IPS-18c (cell line): Measurements from ENCODE around the gene CORO2B.

Experiments used
- H3K4me3 ChIP-seq: 2 replicates; pipeline ENCODE4 v1.7.0; 2013; ENCODE audit warnings: low read depth, mild to moderate bottlenecking, low read length, moderate library complexity; ENCODE audit not compliant: insufficient read depth
- H3K9me3 ChIP-seq: one replicate; pipeline ENCODE4 v1.6.1; 2013; ENCODE audit warnings: mild to moderate bottlenecking, low read length, moderate library complexity; ENCODE audit not compliant: control insufficient read depth, insufficient read depth

Gene CORO2B

DNA sequence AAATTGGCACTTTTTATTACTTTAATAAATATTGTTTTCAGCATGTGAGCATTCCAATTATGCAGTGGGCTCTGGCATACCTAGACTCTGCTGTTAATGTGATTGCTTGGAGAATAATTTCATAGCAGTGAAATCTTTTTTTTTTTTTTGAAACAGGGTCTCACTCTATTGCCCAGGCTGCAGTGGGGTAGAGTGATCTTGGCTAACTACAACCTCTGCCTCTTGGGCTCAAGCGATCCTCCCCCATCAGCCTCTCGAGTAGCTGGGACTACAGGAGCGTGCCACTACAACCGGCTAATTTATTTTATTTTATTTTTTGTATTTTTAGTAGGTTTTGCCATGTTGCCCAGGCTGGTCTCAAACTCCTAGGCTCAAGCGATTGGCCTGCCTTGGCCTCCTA, 14.6 kb upstream of the CORO2B start:
- no peak overlapping the region for H3K4me3 ChIP-seq
- no peaks in the 10 kb centered on the region for H3K9me3 ChIP-seq

DNA sequence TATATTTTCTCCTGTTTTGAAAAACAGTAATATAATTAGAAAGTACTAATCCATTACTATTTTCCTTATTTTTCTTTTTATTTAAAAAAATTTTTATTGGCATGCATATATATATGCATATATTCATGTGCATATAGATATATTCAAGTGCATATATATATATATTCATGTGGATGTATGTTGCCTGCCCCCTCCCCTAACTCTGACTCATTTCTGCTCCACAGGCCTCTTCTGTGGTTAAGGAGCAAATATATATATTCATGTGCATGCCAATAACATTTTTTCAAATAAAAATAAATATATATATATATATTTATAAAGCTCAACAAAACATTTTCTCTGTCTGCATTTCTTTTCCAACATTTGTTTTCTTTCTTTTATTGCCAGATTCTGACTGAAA, 13.6 kb upstream of the CORO2B start:
- Histone ChIP-seq H3K9me3 (no peaks in the 10 kb centered on the region), H3K4me3 (no peak overlapping the region)

DNA sequence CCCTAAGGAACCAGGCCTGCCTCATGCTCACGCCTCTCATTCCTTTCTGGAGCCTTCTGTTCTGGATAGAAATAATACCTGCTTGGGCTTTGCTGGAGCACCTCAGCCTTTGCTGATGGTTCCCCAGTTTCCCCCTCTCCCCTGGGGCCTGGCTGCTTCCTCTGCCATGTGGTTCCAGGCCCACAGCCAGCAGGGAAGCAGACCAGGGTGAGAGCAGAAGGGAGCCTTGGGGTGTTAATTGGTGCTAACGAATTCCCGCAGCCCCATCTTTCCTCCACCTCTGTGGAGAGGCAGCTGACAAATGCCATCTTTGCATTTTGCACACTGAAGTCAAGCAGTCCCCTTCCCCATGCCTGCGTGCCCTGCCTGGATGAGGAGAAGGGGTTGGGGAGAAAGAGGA, 13.1 kb upstream of the CORO2B start:
- Histone ChIP-seq H3K9me3 (no peaks in the 10 kb centered on the region), H3K4me3 (no peak overlapping the region)

DNA sequence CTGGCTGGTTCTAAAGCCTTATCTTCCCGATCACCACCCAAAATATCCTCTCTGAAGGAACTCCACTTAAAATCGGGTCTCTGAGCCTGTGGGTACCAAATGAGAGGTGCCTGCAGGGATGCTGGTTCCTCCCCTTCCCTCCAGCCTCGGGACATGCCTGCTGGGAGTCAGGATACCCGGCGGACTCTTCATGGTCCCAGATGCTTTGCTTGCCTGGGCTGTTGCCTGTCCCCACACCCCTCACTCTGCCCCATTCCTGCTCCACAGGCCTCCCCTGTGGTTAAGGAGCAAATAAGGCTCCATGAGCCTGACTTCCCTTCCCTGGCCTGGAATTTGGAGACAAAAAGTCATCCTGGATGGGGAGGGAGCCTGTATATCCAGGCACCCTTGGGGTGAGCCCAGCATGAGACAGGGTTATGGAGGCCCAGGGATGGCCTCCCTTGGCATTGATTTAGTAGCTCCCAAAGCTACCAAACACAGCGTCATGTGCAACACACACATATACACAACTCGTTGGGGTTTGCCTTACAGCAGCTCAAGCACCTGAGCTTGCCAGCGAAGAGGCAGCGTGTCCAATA, 12.3 kb upstream of the CORO2B start:
- H3K4me3 ChIP-seq: no peak overlapping the region
- no peaks in the 10 kb centered on the region for H3K9me3 ChIP-seq

DNA sequence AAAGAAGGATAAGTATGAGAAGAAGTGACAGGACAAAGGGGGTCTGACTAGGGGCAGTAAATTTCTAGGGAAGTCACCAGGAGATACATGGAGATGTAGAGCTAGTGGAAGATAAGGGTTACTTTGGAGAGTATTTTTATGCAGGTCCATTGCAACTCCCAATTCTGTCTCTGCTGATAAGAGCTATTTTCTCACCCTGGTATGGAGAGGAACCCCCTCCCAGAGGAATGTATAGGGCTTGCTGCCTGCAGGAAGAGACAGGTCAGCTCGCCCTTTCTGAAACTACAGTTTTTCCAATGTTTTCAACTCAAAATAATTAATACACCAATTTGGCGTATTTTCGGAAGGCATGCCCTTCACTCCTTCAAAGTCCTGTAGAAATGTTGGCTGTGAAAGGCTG, 11.4 kb upstream of the CORO2B start:
- Histone ChIP-seq H3K4me3 (no peak overlapping the region), H3K9me3 (no peaks in the 10 kb centered on the region)

DNA sequence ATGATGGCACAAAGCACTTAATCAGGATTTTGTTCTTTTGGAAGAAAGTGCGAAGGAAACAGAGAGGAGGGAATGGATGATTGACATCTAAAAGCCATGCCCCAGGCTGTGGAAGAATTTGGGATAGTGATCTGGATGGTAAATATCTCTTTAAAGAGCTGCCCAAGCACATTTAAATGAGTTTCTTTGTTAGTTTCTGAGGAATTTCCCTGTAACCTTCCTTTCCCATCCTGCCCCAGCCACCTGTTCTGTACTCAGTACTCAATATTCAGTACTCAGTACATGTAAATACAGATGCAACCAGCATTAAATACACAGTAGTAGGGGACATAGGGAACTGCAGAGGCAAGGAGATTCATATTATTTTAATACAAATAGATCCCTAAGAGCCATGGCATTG, 7.8 kb upstream of the CORO2B start:
- Histone ChIP-seq H3K9me3 (no peaks in the 10 kb centered on the region), H3K4me3 (no peak overlapping the region)

DNA sequence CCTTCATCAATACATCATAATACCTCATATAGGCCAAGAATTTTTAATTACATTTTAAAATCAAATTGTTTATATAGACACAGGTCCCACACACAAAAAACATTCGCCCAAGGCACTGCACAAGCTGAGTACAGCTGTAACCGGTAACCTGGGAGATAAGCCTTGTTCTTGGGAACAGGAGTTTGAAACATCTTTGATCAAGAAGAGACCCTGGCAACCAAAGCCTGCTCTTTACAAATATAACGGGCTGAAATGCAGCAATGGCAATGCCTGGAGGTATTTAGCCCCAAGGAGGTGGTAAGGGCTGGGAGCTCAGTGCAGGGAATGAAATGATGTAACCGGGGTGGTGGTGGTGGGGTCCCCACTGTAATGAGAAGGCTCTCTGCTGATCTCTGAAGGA, 7.2 kb upstream of the CORO2B start:
- Histone ChIP-seq H3K4me3 (no peak overlapping the region), H3K9me3 (no peaks in the 10 kb centered on the region)

DNA sequence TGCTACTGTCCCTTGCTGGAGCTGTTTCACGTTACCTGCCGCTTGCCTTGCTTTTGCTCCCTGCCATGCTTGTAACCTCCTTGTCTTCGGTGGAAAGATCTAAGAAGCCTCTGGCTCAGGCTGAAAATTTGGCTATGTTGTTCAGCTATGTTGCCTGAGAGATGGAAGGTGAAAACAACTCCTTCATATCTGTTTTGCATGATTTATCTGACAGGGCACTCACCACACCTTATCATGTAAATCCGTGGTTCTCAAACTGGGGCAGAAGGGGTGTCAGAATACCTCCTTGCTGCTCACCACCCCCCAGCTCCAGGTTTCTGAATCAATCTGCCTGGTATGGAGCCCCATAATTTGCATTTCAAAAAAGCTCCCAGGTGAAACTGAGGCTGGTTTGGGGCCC, 6.5 kb upstream of the CORO2B start:
- H3K9me3 ChIP-seq: no peaks in the 10 kb centered on the region

DNA sequence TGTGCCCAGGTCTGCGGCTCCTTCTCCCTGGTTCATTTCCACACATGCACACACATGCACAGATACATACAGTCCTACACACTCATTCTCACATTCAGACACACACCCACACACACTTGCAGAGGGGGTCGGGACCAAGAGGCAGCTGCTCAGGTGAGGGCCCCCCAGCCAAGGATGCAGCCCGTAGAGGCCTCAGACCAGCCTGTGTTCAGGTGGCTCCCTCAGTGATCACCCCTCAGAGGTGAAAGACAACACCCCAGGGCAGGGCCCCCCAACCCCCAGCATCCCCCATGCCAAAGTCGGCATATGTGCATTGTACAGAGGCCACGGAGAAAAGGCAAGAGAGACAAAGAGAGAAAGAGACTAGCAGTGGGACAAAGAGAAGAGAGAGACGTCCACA, 5.9 kb upstream of the CORO2B start:
- Histone ChIP-seq H3K4me3 (no peak overlapping the region), H3K9me3 (no peaks in the 10 kb centered on the region)

More for the DNA sequence above, 6.5 kb upstream of the CORO2B start:
- H3K4me3 ChIP-seq: no peak overlapping the region

DNA sequence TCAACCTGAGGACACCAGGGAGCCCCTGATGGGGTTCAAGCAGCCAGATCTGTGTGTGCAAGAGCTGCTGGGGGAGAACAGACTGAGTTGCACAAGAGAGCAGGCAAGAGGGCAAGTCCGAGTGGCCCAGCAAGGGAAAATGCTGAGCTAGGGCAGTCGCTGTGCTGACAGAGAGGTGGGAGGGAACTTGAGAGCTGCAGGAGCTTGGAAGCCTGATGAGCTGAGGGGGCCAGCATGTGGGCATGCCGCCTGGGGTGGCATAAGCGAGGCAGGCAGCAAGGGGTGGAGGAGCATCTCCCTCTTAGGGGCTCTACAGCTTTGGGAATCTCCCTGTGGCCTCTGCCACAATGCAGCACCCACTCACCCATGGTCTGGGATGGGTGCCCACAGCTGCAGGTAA, 4.7 kb upstream of the CORO2B start:
- Histone ChIP-seq H3K4me3 (no peak overlapping the region), H3K9me3 (no peaks in the 10 kb centered on the region)

DNA sequence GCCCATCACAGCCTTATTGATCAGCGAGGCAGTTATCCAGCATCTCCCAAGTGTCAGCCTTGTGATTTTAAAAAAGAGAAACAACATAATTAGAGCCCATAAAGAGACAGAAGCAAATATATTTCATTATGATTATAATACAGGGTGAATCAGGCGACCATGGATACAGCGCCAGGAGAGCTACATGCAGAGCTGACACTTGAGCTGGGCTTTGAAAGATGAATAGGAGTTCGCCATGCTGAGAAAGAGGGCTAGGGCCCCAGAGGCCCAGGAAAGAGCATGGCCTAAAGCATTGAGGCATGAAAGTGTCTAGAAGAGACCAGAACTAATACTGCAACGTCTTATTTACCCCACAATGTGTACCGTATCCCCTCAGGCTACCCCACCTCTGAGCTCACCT, 4.2 kb upstream of the CORO2B start:
- Histone ChIP-seq H3K9me3 (peaks cover 3% of the 10 kb centered on the region), H3K4me3 (no peak overlapping the region)

DNA sequence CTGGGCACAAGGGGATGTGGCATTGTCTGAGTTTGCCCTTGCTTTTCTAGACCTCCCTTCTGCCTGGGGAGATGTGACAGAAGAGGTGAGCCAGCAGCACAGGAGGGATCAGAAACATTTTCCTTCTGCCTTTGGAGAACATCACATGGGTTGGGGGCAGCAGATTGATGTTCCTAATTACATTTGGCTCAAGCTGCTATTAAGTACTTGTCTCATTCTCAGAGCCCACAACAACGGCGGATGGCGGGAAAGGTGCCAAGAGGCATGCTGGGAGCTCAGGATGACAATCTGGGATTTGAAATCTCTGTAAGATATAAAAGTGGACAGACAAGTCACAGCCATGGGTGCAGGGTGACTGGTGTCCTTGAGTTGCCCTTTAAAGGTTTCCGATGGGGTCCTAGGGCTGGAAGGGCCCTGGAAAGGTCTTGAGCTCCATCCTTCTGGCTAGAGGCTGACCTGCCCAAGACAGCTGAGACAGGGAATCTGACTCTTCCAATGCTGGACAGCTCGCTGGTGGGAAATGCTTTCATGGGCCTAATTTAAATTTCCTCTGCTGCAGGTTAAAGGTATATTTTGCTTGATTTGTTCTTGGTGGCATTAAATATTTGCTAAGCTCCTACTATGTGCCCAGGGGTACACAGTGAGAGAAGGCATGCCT, 2.4 kb upstream of the CORO2B start:
- peaks cover 3% of the 10 kb centered on the region for H3K9me3 ChIP-seq

DNA sequence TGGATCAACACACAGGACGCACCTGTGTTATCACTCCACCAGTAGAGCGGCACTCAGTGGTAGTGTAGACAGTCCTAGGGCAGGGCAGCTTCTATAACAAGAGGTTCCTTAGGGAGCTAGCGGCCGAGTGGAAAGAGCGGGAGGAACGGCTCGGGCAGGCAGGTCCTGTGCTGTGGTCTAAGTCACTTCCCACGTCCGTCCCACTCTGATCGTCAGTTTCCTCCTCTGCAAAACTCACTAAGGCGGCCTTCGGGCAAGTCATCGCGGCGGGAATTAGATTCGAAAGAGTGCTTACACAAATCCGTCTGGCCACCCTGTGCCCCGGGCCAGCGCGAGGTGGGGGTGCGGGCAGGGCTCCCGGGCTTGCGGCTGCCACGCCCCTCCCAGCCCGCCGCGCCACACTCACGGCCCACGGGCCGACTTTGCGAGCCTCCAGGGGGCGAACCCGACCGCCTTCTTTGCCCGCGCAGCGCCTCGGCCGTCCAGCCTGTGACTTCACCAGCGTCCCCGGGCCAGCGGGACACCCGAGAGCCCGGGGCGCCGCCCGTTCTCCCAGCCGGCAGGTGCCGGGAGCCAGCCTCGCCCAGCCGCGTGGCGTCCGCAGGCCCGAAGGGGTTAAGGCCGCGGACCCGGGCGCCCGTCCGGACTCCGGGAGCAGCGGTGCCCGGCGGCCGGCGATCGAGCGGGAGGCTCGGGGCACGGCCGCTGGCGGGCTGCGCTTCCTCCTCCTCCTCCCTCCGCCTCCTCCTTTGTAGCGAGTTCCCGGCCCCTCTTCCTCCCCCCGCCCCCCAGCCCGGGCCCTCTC, 416 bp upstream of the CORO2B start:
- peak overlapping the region; percentile 70 for H3K4me3 ChIP-seq
- H3K9me3 ChIP-seq: peaks cover 3% of the 10 kb centered on the region

More for the DNA sequence above, 2.4 kb upstream of the CORO2B start:
- no peak overlapping the region for H3K4me3 ChIP-seq

DNA sequence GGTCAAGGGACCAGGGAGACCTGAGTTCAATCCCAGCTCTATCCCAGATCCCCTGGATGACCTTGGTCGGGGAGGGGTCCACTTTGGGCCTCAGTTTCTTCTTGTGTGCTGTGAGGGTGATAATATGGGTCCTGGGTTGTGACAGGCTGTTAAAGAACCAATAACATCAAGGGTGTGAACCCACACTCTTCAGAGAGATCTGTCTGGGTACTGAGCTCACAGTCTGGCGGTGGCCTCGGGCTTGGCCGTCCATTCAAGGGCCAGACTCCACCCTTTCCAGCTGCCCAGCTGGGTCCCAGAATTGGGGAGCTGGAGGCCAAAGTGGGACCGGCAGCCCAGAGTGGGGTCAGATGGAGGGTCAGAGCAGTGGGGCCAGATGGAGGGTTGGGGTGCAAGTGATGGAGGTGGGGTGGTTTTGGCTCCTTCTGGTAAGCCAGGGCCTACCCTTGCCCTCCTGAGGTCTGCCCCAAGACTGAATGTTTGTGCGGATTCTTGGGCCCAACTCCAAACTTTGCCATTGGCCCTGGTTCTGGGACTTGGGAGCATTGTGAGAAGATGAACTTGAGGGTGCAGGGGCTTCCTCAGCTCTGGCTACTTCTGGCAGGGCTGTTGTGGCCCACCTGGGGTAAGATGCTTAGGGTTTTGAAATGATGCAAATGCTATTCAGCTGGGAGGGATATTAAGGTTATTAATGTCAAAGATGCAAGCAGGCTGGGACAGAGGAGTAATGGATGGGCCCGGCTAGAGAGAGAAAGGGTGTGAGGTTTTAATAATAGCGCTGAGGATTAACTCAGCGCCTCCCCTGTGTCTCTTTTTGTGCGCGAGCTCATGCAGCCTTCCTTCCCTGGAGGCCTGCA, 1.5 kb downstream of the CORO2B start:
- peaks cover 3% of the 10 kb centered on the region for H3K9me3 ChIP-seq
- H3K4me3 ChIP-seq: 0 out of 2 replicates have a peak overlapping the region, but pooled peaks have one; percentile 70

DNA sequence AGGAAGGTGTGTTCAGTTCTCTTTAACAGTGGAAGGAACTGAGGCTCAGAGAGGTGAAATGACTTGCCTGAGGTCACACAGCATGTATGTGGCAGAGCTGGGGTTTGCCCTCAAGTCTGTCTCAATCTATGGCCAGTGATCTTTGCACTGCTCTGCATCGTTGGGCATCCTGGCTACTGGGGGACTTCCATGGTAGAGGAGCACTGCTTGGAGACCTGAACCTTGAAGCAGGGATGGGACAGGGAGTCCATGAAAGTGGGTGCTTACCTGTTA, 2.0 kb downstream of the CORO2B start:
- H3K4me3 ChIP-seq: no peak overlapping the region
- peaks cover 3% of the 10 kb centered on the region for H3K9me3 ChIP-seq

DNA sequence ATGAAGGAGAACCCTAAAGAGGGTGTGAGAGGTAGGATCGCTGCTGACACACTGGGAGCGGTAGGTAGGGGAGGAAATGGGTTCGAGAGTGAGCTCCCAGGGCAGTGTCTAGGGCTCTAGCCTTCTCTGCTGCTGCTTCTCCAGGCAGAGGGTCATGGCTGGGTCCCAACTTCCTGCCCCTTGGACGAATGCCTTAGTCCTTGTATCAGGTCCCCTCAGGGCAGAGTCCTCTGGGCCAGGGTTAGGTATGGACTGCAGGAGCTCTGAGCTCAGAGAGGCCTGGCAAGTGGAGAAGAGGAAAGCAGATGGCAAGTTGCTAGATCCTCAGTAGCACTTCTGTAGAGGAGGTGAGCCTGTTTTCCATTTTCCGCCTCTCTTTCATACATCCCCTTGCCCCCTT, 2.9 kb downstream of the CORO2B start:
- peaks cover 3% of the 10 kb centered on the region for H3K9me3 ChIP-seq
- no peak overlapping the region for H3K4me3 ChIP-seq

DNA sequence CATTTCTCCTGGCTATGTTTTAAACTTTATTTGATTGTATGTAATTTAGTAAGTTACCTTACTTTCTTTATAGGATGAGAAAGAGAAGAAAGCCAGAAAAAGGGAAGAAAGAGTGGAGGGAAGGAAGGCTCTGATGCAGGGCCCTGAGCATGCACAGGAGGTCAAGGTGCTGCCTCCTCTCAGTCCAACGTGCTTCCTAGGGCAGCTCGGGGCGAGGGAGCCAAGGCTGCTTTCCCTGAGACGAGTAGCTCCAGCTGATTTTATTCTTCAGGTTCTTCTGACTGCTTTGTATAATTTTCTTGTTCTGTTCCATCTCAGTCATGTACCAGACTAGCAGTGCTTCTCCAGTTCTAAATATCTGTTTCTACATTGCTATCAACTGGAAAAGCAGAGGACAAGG, 3.4 kb downstream of the CORO2B start:
- H3K9me3 ChIP-seq: peaks cover 3% of the 10 kb centered on the region
- H3K4me3 ChIP-seq: no peak overlapping the region

DNA sequence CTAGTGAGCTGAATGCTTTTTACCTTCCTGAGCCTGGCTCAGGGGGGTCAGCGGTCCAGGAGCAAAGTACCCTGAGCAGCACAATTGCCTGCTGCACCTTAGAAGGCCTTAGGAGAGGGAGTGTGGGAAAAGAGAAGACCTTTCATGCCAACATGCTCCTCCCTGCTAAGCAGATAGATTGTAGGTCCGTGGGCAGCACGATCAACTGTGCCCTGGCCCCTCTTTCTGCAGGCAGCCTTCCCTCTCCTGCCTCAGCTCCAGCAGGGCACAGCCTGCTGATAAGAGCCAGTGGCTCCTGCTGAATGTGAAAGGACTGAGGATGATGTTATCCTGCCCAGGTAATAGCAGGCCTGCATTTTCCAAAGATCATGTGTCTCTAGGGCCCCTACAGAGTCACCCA, 4.1 kb downstream of the CORO2B start:
- H3K9me3 ChIP-seq: peaks cover 3% of the 10 kb centered on the region

More for the DNA sequence above, 4.1 kb downstream of the CORO2B start:
- H3K4me3 ChIP-seq: no peak overlapping the region
